Measurements from ENCODE around the gene ECT2L. TPM values are rescaled to one million over a fixed set of nuclear protein-coding genes. Genes with fewer than 3 reads are reported as not detected.

Gene ECT2L
- total and polyA plus RNA-seq, 2 of the 13 experiments (the other 11 are each of a cell fraction or from before 2014, with no cell fraction given), result 0.12 TPM; not detected in 1

DNA sequence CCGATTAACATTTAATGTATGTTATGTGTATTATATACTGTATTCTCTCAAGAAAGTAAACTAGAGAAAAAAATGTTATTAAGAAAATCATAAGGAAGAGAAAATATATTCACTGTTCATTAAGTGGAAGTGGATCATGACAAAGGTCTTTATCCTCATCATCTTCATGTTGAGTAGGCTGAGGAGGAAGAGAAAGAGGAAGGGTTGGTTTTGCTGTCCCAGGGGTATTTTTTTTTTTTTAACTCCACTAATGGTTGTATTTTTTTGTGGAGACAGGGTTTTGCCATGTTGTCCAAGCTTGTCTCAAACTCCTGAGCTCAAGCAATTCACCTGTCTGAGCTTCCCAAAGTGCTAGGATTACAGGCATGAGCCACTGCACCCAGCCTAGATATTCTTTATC is 11.0 kb downstream of the ECT2L start:
- ATAC-seq (no peak), DNase-seq (ENCODE audit: low spot score) (no peak), FAIRE-seq (no peak)
- H3K27ac ChIP-seq (ENCODE audit: extremely low read length, insufficient read depth, low read length), result no peak overlapping the region
- WGBS (ENCODE audit: low lambda C conversion rate), result 88% methylated on average over 1 of the region's 1 CpG
- H3K4me2 ChIP-seq (ENCODE audit: low read depth, low read length), result no peak overlapping the region
- TF ChIP-seq ZNF572 (CRISPR knock-in tag; IDR thresholded peaks at IDR 0.05) (no peak), ZNF12 (CRISPR knock-in tag; IDR thresholded peaks at IDR 0.05) (no peak), PCBP2 (optimal IDR thresholded peaks at IDR 0.05; ENCODE audit: low read depth, low read length, poor library complexity, severe bottlenecking) (no peak), CENPT (CRISPR knock-in tag; IDR thresholded peaks at IDR 0.05; ENCODE audit: low read depth) (no peak), HDAC2 (CRISPR knock-in tag; IDR thresholded peaks at IDR 0.05) (no peak), TARDBP (CRISPR knock-in tag; IDR thresholded peaks at IDR 0.05) (no peak), RBAK (CRISPR knock-in tag; IDR thresholded peaks at IDR 0.05) (no peak), ZNF609 (CRISPR knock-in tag; IDR thresholded peaks at IDR 0.05; ENCODE audit: borderline replicate concordance) (no peak)
- TF ChIP-seq, protein P1, sequence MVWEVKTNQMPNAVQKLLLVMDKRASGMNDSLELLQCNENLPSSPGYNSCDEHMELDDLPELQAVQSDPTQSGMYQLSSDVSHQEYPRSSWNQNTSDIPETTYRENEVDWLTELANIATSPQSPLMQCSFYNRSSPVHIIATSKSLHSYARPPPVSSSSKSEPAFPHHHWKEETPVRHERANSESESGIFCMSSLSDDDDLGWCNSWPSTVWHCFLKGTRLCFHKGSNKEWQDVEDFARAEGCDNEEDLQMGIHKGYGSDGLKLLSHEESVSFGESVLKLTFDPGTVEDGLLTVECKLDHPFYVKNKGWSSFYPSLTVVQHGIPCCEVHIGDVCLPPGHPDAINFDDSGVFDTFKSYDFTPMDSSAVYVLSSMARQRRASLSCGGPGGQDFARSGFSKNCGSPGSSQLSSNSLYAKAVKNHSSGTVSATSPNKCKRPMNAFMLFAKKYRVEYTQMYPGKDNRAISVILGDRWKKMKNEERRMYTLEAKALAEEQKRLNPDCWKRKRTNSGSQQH (CRISPR knock-in tag; IDR thresholded peaks at IDR 0.05; ENCODE audit: low read depth), result no peak
- TF ChIP-seq, protein P2, sequence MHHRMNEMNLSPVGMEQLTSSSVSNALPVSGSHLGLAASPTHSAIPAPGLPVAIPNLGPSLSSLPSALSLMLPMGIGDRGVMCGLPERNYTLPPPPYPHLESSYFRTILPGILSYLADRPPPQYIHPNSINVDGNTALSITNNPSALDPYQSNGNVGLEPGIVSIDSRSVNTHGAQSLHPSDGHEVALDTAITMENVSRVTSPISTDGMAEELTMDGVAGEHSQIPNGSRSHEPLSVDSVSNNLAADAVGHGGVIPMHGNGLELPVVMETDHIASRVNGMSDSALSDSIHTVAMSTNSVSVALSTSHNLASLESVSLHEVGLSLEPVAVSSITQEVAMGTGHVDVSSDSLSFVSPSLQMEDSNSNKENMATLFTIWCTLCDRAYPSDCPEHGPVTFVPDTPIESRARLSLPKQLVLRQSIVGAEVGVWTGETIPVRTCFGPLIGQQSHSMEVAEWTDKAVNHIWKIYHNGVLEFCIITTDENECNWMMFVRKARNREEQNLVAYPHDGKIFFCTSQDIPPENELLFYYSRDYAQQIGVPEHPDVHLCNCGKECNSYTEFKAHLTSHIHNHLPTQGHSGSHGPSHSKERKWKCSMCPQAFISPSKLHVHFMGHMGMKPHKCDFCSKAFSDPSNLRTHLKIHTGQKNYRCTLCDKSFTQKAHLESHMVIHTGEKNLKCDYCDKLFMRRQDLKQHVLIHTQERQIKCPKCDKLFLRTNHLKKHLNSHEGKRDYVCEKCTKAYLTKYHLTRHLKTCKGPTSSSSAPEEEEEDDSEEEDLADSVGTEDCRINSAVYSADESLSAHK (CRISPR knock-in tag; IDR thresholded peaks at IDR 0.05; ENCODE audit: borderline replicate concordance), result no peak
- no TSS peak for BruUV-seq (replicated peaks)
- no peak overlapping the region for H2AFZ ChIP-seq (ENCODE audit: low read length)
- ChIA-PET CTCF (ENCODE audit: low intra/inter-chr PET ratio, low total read pairs) (no interaction called here), POLR2A (no interaction called here)
- no peaks in the 10 kb centered on the region for H3K79me2 ChIP-seq (ENCODE audit: insufficient read depth, low read length)
- no peak overlapping the region for H3K4me3 ChIP-seq (replicated peaks in 1 of 3; ENCODE audit: insufficient read depth in 1 of 3, low read depth in 2 of 3, low read length in 3 of 3)
- H3K36me3 ChIP-seq (replicated peaks in 1 of 2; ENCODE audit: control insufficient read depth in 1 of 2, insufficient read depth in 2 of 2, low read length in 2 of 2), result no peaks in the 10 kb centered on the region
- H3K9me3 ChIP-seq (ENCODE audit: low read length), result no peaks in the 10 kb centered on the region
- intact Hi-C loops (cut with micrococcal nuclease; ENCODE audit: unreplicated experiment) (no loop called here), in situ Hi-C loops (cut with HindIII; ENCODE audit: extremely low pct_ligation_motif_present, low pct_unique_long_range_greater_than_20kb) (no loop called here)
- H4K20me1 ChIP-seq (ENCODE audit: insufficient read depth, low read length), result no peaks in the 10 kb centered on the region
- no peak overlapping the region for H3K9ac ChIP-seq (ENCODE audit: insufficient read depth, low read depth, low read length)
- H3K27me3 ChIP-seq (ENCODE audit: control insufficient read depth in 1 of 2, insufficient read depth in 2 of 2, low read length in 2 of 2), result no peaks in the 10 kb centered on the region
- H3K4me1 ChIP-seq (ENCODE audit: insufficient read depth, low read length), result peaks cover 8% of the 10 kb centered on the region; the same call in 1 of the 2 replicates
